ENCODE measurements around the gene RUSF1. TPM values are rescaled to one million over a fixed set of nuclear protein-coding genes. Genes with fewer than 3 reads are reported as not detected.
"Not testable (repeated sequence)": the region's sequence is repeated elsewhere in the genome, so short reads cannot be mapped to it uniquely, and the experiment has no call there.

RUSF1 gene
- polyA plus RNA-seq, 3 donors, result 69.2 to 72.4 (median 71.8) TPM

DNA sequence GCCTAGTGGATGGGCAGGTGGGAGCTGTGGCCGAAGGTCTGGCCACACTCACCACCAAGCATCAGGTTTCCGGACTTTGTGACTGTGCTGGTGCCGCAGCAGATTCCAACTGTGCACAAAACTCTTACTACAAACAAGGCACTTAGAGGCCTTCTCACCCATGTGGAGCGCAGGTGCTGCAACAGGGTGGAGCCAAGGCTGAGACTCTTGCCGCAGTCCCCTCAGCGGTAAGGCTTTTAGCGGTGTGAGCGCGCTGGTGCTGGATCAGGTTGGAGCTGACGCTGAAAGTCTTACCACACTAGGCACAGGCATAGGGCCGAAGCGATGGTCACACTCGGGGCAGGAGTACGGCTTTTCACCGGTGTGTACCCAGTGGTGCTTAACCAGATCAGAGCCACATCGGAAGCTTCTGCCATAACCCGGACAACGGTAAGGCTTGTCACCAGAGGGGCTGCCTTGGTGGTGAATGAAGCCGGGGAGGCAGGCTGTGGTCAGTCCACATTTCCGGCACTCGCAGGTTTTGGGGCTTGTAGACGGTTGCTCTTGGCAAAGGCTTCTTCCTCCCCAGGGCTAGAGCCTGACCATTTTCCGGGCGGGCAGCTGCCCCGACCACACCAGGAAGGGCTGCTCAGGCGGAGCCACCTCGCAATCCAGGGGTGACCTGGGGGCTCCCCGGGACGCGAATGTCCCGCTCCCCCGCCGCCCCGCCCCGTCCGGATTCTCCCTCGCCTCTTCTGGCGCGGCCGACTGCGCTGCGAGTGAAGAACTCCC lies 49.9 kb downstream of the RUSF1 start:
- DNase-seq (ENCODE audit: low read depth in 3 of 3, low spot score in 2 of 3), result no peak

DNA sequence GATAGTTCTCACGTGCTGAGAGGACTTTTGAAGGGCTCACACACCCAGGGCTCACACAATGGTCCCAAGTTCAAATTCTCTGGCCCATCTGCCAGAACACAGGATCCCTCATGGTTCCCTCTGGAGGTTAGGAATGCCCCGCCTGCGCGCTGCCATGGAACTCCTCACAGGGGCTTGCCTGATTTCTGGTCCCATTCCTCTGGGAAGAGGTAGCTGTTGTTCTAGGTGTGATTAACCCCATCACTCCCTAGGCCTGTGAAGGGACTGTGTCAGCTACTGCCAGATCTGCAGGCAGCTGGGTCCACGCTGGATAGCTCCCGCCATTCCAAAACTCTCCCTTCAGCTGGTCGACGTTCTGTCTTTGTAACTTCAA lies 51.2 kb downstream of the RUSF1 start:
- no peak for DNase-seq (ENCODE audit: low read depth in 3 of 3, low spot score in 2 of 3)

DNA sequence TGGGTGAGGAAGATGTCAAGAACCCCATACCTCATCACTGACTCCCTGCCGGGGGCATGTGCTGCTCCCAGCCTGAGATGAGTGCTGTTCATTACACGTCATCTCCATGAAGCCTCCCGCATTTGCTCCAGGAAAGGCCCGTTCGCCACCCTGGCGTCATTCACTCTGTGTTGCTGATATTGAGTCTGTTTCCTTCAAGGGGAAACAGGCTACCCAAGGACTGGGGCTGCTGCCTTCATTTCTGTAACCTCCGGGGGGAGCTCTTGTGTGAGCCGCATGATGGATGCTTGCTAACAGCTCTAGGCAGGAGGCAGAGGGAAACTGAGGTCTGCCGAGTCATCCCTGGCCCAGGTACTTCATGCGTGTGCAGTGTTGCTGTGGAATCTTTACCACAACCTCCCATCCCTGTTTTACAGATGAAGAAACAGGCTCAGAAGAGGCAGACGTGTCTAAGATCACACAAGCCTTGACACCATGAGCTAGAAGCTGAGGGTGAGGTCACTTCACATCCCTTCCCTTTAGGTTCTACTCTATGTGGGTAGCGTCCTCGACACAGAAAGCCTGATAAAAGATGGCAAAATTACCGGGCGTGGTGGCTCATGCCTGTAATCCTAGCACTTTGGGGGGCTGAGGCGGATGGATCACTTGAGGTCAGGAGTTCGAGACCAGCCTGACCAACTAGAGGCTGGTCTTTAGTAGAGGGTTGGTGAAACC lies 52.4 kb downstream of the RUSF1 start:
- no peak for DNase-seq (ENCODE audit: low read depth in 3 of 3, low spot score in 2 of 3)

DNA sequence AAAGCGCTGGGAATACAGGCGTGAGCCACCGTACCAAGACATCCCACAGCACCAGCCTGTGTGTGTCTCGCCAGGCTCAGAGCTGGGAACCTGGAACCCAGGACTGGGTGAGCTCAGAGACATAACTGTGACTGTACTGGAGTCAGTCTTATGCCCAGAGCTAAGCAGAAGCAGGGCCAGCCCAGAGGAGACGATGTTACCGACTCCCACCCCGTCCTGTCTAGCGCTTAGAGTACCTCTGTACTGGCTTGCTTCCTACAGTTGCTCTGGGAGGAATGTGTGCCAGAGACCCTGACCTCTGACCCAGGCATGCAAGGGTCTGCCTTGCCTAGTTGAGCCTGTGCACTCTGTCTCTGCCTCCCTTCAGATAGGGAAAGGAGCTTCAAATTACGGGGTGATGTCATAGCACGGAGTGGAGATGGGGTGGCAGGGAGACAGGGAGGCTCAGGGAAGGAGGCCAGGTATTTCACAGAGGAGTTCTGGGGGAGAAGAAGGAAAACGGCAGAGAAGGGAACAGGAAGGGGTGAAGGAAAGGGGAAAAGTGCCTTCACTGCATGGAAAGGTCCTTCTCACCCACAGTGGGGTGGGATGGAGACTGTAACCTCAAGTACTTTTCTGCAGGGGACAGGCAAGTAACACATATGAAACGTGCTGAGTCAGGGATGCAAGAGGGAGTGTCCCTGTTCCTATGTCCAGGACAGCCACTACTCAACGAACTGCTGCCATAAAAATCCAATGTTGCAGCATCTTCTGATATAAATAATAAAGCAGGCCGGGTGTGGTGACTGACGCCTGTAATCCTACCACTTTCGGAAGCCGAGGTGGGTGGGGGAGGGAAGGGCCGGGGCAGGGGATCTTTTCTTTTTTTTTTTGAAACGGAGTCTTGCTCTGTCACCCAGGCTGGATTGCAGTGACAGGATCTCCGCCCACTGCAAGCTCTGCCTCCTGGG lies 54.7 kb downstream of the RUSF1 start:
- DNase-seq (ENCODE audit: low read depth in 3 of 3, low spot score in 2 of 3), result no peak

DNA sequence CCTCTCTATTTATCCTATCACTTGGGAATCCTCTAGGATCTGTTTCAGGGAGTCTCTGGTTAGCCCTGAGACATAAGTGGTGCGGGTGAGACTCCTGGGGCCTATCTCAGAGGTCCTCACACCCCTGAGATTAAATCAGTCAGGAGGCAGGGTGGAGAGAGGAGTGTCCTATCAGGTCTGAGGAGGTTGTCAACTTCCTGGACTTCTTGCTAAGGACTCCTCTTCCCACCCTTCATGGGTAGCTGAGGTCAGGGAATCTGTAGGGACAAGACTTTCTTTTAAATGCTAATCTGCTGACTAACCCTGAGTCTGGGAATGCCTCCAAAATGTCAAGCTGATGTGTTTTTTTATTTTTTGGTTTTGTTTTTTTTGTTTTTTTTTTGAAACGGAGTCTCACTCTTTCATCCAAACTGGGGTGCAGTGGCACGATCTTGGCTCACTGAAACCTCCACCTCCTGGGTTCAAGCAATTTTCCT lies 55.5 kb downstream of the RUSF1 start:
- DNase-seq (ENCODE audit: low read depth in 3 of 3, low spot score in 2 of 3), result no peak

DNA sequence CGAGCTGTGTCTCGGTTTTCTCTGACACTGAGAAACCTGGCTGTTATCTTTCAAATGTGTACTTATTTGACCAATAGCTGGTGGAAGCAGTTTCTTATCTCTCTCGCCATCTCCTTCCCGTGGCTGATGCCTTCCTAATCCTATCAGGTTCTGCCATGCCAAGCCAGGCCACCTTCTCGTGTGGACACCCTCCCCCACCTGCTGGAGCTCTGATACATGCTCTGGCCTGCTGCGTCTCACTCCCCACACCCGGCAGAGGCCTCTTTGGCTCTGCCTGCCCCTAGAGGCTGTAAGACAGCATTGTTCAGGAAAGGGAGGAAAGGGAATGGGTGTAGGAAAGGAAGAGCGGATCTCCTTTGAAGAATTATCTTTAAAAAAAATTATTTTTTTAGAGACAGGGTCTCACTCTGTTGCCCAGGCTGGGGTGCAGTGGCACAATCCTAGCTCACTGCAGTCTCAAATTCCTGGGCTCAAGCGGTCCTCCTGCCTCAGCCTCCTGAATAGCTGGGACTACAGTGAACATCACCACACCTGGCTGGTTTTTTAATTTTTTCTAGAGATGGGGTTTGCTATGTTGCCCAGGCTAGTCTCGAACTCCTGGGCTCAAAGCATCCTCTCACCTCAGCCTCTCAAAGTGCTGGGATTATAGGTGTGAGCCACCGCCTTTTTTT lies 56.4 kb downstream of the RUSF1 start:
- no peak for DNase-seq (ENCODE audit: low read depth in 3 of 3, low spot score in 2 of 3)

DNA sequence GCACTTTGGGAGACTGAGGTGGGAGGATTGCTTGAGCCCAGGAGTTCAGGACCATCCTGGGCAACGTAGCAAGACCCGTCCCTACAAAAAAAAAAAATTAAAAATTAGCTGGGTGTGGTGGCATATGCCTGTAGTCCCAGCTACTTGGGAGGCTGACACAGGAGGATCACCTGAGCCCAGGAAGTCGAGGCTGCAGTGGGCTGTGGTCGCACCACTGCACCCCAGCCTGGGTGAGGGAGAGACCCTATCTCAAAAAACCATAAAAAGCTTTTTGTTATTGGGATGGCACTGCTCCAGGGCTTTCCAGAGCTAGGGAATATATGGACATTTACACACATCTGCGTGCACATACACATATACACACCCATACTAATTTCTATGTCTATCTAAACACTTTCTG lies 57.0 kb downstream of the RUSF1 start:
- no peak for DNase-seq (ENCODE audit: low read depth in 3 of 3, low spot score in 2 of 3)

DNA sequence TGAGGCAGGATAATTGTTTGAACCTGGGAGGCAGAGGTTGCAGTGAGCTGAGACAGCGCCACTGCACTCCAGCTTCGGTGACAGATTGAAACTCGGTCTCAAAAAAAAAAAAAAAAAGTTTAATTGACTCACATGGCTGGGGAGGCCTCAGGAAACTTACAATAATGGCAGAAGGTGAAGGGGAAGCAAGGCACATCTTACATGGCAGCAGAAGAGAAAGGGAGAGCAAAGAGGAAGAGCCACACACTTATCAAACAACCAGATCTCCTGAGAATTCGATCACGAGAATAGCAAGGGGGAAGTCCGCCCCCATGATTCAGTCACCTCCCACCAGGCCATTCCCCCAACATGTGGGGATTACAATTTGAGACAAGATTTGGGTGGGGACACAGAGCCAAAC lies 62.3 kb downstream of the RUSF1 start:
- DNase-seq (ENCODE audit: low read depth in 3 of 3, low spot score in 2 of 3), result not testable (repeated sequence)

DNA sequence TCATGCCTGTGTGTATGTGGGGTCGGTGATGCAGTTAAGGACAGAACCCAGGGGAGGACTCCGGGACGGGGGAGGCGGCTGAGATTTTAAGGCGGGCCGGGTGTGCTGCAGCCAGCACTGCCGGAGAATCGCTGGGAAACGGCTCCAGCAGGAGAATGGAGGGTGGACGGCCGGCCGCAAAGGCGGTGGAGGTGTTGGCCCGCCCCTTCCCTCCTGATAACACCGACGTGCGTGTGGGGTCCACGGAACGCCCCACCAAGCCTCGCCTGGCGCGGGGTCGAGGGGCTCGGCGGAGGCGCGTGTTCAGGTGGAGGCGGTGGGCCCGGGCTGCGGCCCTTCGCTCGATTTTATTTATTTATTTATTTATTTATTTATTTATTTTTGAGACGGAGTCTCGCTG lies 66.2 kb downstream of the RUSF1 start:
- no peak for DNase-seq (ENCODE audit: low read depth in 3 of 3, low spot score in 2 of 3)

DNA sequence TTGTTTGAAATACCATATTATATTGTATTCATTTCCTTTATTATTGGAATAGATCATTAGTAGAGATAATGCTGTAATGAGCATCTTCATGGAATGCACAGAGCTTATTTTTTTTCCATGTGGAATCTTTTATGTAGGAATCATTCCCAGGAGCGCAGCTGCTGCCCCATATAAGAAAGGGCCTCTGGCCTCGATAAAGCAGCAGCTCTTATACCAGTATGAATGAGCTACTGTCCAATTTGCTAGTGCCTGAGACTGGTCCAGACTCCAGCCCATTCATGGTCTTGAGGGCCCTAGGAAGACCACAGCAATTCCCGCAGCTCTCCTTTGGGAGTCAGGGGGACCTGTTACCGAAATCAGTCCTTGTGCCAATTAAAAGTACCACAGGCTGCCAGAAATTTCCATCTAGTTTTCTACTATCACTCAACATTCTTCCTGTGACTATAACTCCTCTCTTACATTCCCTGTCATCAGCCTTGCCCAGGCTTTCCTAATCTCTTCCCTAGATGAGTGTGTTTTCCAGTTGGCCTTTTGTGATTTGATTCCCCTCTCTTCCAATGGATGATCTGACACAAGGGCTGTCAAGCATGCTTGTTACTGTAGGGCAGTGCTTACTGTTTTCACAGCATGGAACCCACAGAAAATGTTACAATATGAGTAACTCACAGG lies 67.5 kb downstream of the RUSF1 start:
- no peak for DNase-seq (ENCODE audit: low read depth in 3 of 3, low spot score in 2 of 3)

DNA sequence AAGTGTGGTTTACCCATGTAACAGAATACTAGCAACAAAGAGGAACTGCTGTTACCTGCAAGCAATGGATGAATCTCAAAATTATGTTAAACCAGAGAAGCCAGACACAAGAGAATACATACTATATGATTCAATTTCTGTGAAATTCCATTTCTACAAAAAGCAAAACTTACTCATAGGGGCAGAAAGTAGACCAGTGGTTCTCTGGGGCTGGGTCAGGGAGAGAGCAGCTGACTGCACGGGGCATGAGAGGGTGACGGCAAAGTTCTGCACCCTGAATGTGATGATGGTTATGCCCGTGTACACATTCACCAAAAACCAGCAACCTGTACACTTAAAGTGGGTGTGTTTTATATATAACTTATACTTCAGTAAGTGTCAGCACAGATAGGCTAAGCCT lies 68.7 kb downstream of the RUSF1 start:
- no peak for DNase-seq (ENCODE audit: low read depth in 3 of 3, low spot score in 2 of 3)

Other genes starting within 250 kb of the RUSF1 start
- 1 to 10 TPM; 1.5 to 2.0 (median 1.9) TPM for gene ITGAM, start 248.4 kb downstream of the RUSF1 start, polyA plus RNA-seq (ENCODE audit: insufficient read length in 3 of 3)
- under 1 TPM; 0.53 to 0.69 (median 0.57) TPM for gene ITGAX, start 153.2 kb downstream of the RUSF1 start, polyA plus RNA-seq (ENCODE audit: insufficient read length in 3 of 3)
- gene ITGAD, start 115.1 kb downstream of the RUSF1 start, polyA plus RNA-seq (ENCODE audit: insufficient read length in 3 of 3), result under 1 TPM; 0.21 to 0.39 (median 0.23) TPM
- gene COX6A2, start 80.0 kb downstream of the RUSF1 start, polyA plus RNA-seq (ENCODE audit: insufficient read length in 3 of 3), result under 1 TPM; 0.55 to 0.92 (median 0.86) TPM
- gene ZNF843, start 65.6 kb downstream of the RUSF1 start, polyA plus RNA-seq (ENCODE audit: insufficient read length in 3 of 3), result 1 to 10 TPM; 2.4 to 2.9 (median 2.4) TPM
- 10 to 100 TPM in 1 of 3 donors, 1 to 10 TPM in 2; 9.2 to 10.8 (median 9.4) TPM for gene ARMC5, start 48.9 kb downstream of the RUSF1 start, polyA plus RNA-seq (ENCODE audit: insufficient read length in 3 of 3)
- 10 to 100 TPM; 35.6 to 41.8 (median 36.8) TPM for gene TGFB1I1, start 36.2 kb downstream of the RUSF1 start, polyA plus RNA-seq (ENCODE audit: insufficient read length in 3 of 3)
- gene SLC5A2, start 25.3 kb downstream of the RUSF1 start, polyA plus RNA-seq (ENCODE audit: insufficient read length in 3 of 3), result 10 to 100 TPM; 41.1 to 46.7 (median 42.4) TPM
- 1 to 10 TPM; 6.2 to 9.4 (median 8.4) TPM for gene AHSP, start 19.5 kb upstream of the RUSF1 start, polyA plus RNA-seq (ENCODE audit: insufficient read length in 3 of 3)

All from right renal cortex interstitium (tissue), 3 donors.